Adrenal gland (tissue), 12 donors: Measurements from ENCODE around the gene RIMKLB. TPM values are rescaled to one million over a fixed set of nuclear protein-coding genes. Genes with fewer than 3 reads are reported as not detected.
"Not testable (repeated sequence)": the region's sequence is repeated elsewhere in the genome, so short reads cannot be mapped to it uniquely, and the experiment has no call there.

Source experiments
- DNase-seq, 7 donors: peaks; one replicate each; pipeline ENCODE4 v3.0.0-alpha.2; 2019 to 2020
- H3K27ac ChIP-seq, 5 donors: fragments of 200-600 bp; sonication (generic) in 4 of 5; 1 replicate in 3 of 5; 2 replicates in 2 of 5; pipeline versions ENCODE4 v1.5.1 to v1.8.0; 2016 to 2020; ENCODE audit warnings: mild to moderate bottlenecking in 1 of 5
- H3K27me3 ChIP-seq: fragments of 200-600 bp; 2 replicates; pipeline ENCODE4 v1.8.0; 2021
- H3K36me3 ChIP-seq, 2 donors: fragments of 200-600 bp; replicated peaks in 1 of 2; 1 replicate in 1 of 2; 2 replicates in 1 of 2; pipeline versions ENCODE4 v1.5.1 to v1.8.0; 2018 to 2022
- H3K4me1 ChIP-seq, 2 donors: fragments of 200-600 bp; replicated peaks in 1 of 2; 1 replicate in 1 of 2; 2 replicates in 1 of 2; pipeline versions ENCODE4 v1.5.1 to v1.8.0; 2018 to 2021
- H3K4me3 ChIP-seq, 4 donors: fragments of 200-600 bp; sonication (generic) in 3 of 4; one replicate each; pipeline ENCODE4 v1.5.1; 2016 to 2018
- H3K9me3 ChIP-seq, 3 donors: fragments of 200-600 bp; sonication (generic) in 1 of 3; replicated peaks in 1 of 3; 1 replicate in 2 of 3; 2 replicates in 1 of 3; pipeline versions ENCODE4 v1.5.1 to v1.8.0; 2016 to 2021
- CTCF ChIP-seq, 6 experiments: fragments of 450-650 bp in 4 of 6; fragments of 200-600 bp in 2 of 6; sonication (generic) in 1 of 6; IDR thresholded peaks; 1 replicate in 5 of 6; 2 replicates in 1 of 6; pipeline versions ENCODE4 v1.5.1 to v1.8.0; 2016 to 2021; ENCODE audit warnings: antibody characterized with exemption in 6 of 6, mild to moderate bottlenecking in 2 of 6, moderate library complexity in 1 of 6
- POLR2A ChIP-seq, 2 donors: fragments of 450-650 bp; IDR thresholded peaks; one replicate each; pipeline ENCODE4 v1.6.1; 2017; ENCODE audit warnings: antibody characterized with exemption in 2 of 2, mild to moderate bottlenecking in 2 of 2, moderate library complexity in 1 of 2
- WGBS, 4 donors: extraction: QIAGEN DNeasy Blood & Tissue Kit in 2 of 4; methylation state at CpG; one replicate each; pipeline versions ENCODE4 v1.1.5 to v1.1.7; 2013 to 2017; 5-methylcytosine and 5-hydroxymethylcytosine counted together
- intact Hi-C, 2 donors: fragments of 100-400 bp; cut with DNase I; formaldehyde crosslinking; loops; one replicate each; pipeline versions ENCODE4 v1.14.1 to v1.15.0; 2022 to 2023
- polyA plus RNA-seq, 3 donors: library from polyadenylated mRNA; stranded (reverse); fragments of 200-250 nt in 2 of 3; fragments of 350-450 nt in 1 of 3; fragmentation: Illumina TruSeq in 1 of 3; extraction: RNeasy Lipid Tissue Mini Kit (QIAGEN cat#74804) in 1 of 3; gene quantifications; one replicate each; pipeline ENCODE4 v1.2.3, GENCODE V29; 2013 to 2014
- total RNA-seq, 9 donors: library from RNA; depleted of rRNA in 4 of 9; stranded (reverse); fragments of >200 nt in 4 of 9; fragments of 120-200 nt in 1 of 9; fragmentation: NEBNext Ultra II Directional in 1 of 9; extraction: Animal tissue kit (Norgen Biotek cat#: 25700) in 1 of 9; gene quantifications; one replicate each; pipeline versions ENCODE4 v1.1.0 to v1.2.4, GENCODE V29; 2013 to 2023
- donor health status: healthy with polysubstance abuse.
- donor health status: Bipolar disorder and iron deficiency.
- donor health status: DM: yes; HTN: yes; CAD: no.
- donor health status: DM: no; HTN: no; CAD: no.
- donor health status: DM: no; HTN: no; CAD: no.
- donor health status: DM: yes; HTN: yes; CAD: no.

Gene RIMKLB
- total and polyA plus RNA-seq, 12 donors, result 10.0 to 225 (median 22.1) TPM

- Histone ChIP-seq H3K4me3 (no peak overlapping the region), H3K27ac (no peak overlapping the region), H3K27me3 (no peaks in the 10 kb centered on the region), H3K36me3 (peaks cover 0 to 5% of the 10 kb centered on the region in 2 donors), H3K4me1 (peaks cover 8 to 13% of the 10 kb centered on the region in 2 donors), H3K9me3 (no peaks in the 10 kb centered on the region)
- peak in 5 of 6 experiments; percentile 13 to 30 (median 21) for TF ChIP-seq CTCF (IDR thresholded peaks at IDR 0.05)
- TF ChIP-seq POLR2A (IDR thresholded peaks at IDR 0.05), result no peak
- 77 to 91% (median 88%) methylated on average over 1 of the region's 1 CpG for WGBS, 4 donors
- intact Hi-C loops, result no loop called here
- DNase-seq, result no peak
These were observed 82.6 kb downstream of the RIMKLB start for GRCh38 chr12:8780389-8780788.

GRCh38 chr12:8781381-8782127 lies 83.8 kb downstream of the RIMKLB start:
- no peak overlapping the region for H3K4me3 ChIP-seq
- peaks cover 0 to 5% of the 10 kb centered on the region in 2 donors for H3K36me3 ChIP-seq
- WGBS, 4 donors, result 35 to 56% (median 53%) methylated on average over 2 of the region's 2 CpGs
- no peaks in the 10 kb centered on the region for H3K27me3 ChIP-seq
- H3K27ac ChIP-seq, result no peak overlapping the region
- no peak for TF ChIP-seq POLR2A (IDR thresholded peaks at IDR 0.05)
- no peak for TF ChIP-seq CTCF (IDR thresholded peaks at IDR 0.05)
- intact Hi-C loops, result no loop called here
- no peaks in the 10 kb centered on the region for H3K9me3 ChIP-seq
- peaks cover 8 to 13% of the 10 kb centered on the region in 2 donors for H3K4me1 ChIP-seq
- DNase-seq, result peak; percentile 29 to 66 (median 46)

GRCh38 chr12:8784290-8784888 lies 86.6 kb downstream of the RIMKLB start:
- no peak for DNase-seq
- TF ChIP-seq POLR2A (IDR thresholded peaks at IDR 0.05) (no peak), CTCF (IDR thresholded peaks at IDR 0.05) (no peak)
- Histone ChIP-seq H3K27ac (no peak overlapping the region), H3K4me1 (peaks cover 8 to 13% of the 10 kb centered on the region in 2 donors), H3K9me3 (no peaks in the 10 kb centered on the region), H3K27me3 (no peaks in the 10 kb centered on the region), H3K4me3 (no peak overlapping the region), H3K36me3 (peaks cover 0 to 5% of the 10 kb centered on the region in 2 donors)
- intact Hi-C loops, result no loop called here

GRCh38 chr12:8785499-8785898 lies 87.7 kb downstream of the RIMKLB start:
- no peaks in the 10 kb centered on the region for H3K27me3 ChIP-seq
- H3K4me3 ChIP-seq, result no peak overlapping the region
- 80 to 88% (median 84%) methylated on average over 4 of the region's 4 CpGs for WGBS, 4 donors
- intact Hi-C loops, result no loop called here
- H3K9me3 ChIP-seq, result no peaks in the 10 kb centered on the region
- peaks cover 0 to 5% of the 10 kb centered on the region in 2 donors for H3K36me3 ChIP-seq
- peaks cover 7 to 12% of the 10 kb centered on the region in 2 donors for H3K4me1 ChIP-seq
- TF ChIP-seq CTCF (IDR thresholded peaks at IDR 0.05), result no peak
- no peak for TF ChIP-seq POLR2A (IDR thresholded peaks at IDR 0.05)
- H3K27ac ChIP-seq, result no peak overlapping the region
- no peak for DNase-seq

GRCh38 chr12:8787206-8787605 lies 89.4 kb downstream of the RIMKLB start:
- 93 to 98% (median 96%) methylated on average over 2 to 28 of the region's 28 CpGs for WGBS, 4 donors
- H3K27me3 ChIP-seq, H3K4me3 ChIP-seq, H3K27ac ChIP-seq, DNase-seq, H3K4me1 ChIP-seq, H3K36me3 ChIP-seq, H3K9me3 ChIP-seq, intact Hi-C loops: not testable (repeated sequence)

- H3K9me3 ChIP-seq, H3K36me3 ChIP-seq, H3K27me3 ChIP-seq, H3K4me3 ChIP-seq, H3K27ac ChIP-seq, intact Hi-C loops, H3K4me1 ChIP-seq, DNase-seq: not testable (repeated sequence)
- 70 to 87% (median 81%) methylated on average over 7 to 13 of the region's 13 CpGs for WGBS, 4 donors
These were observed 90.9 kb downstream of the RIMKLB start for GRCh38 chr12:8788706-8789105.

- WGBS, 4 donors, result 78 to 93% (median 81%) methylated on average over 12 to 13 of the region's 13 CpGs
- intact Hi-C loops, H3K4me3 ChIP-seq, H3K36me3 ChIP-seq, H3K9me3 ChIP-seq, H3K27me3 ChIP-seq, H3K4me1 ChIP-seq, DNase-seq, H3K27ac ChIP-seq: not testable (repeated sequence)
These were observed 91.7 kb downstream of the RIMKLB start for GRCh38 chr12:8789341-8790013.
